CD4-positive, alpha-beta T cell (primary cell): ENCODE measurements around the gene PDCD5. TPM values are rescaled to one million over a fixed set of nuclear protein-coding genes. Genes with fewer than 3 reads are reported as not detected.

Experiments used
- ATAC-seq: fragments of 200-7000 bp; cut with Tn5 transposase; one replicate; pipeline ENCODE4 v1.10.0; 2022; ENCODE audit warnings: mild to moderate bottlenecking; ENCODE audit not compliant: poor library complexity
- CTCF ChIA-PET: fragments of 350-600 bp; sonication (Branson Sonifier 250); formaldehyde crosslinking; loops from one replicate; lab custom pipeline; 2021; ENCODE audit warnings: antibody characterized with exemption, inconsistent platforms; lab: Charles Lee
- POLR2A ChIA-PET: fragments of 350-600 bp; sonication (Branson Sonifier 250); formaldehyde crosslinking; loops from one replicate; lab custom pipeline; 2021; ENCODE audit warnings: antibody characterized with exemption, inconsistent platforms; lab: Charles Lee
- DNase-seq, 14 experiments: peaks; one replicate each; pipeline ENCODE4 v3.0.0-alpha.2; 2013 to 2020; ENCODE audit warnings: mixed read lengths in 2 of 14
- H3K27ac ChIP-seq, 2 donors: one replicate each; pipeline versions ENCODE4 v1.5.1 to v1.7.0; 2013; ENCODE audit warnings: low read length in 2 of 2, low read depth in 1 of 2, mild to moderate bottlenecking in 1 of 2
- H3K27me3 ChIP-seq, 2 experiments: 1 replicate in 1 of 2; 2 replicates in 1 of 2; pipeline versions ENCODE4 v1.6.1 to v1.7.0; 2013; ENCODE audit warnings: low read length in 2 of 2, control low read depth in 1 of 2, mild to moderate bottlenecking in 1 of 2, moderate library complexity in 1 of 2; ENCODE audit not compliant: insufficient read depth in 2 of 2, control insufficient read depth in 1 of 2
- H3K36me3 ChIP-seq: one replicate; pipeline ENCODE4 v1.6.1; 2013; ENCODE audit warnings: low read length, control low read depth; ENCODE audit not compliant: insufficient read depth
- H3K4me1 ChIP-seq: one replicate; pipeline ENCODE4 v1.6.1; 2013; ENCODE audit warnings: low read length, control low read depth; ENCODE audit not compliant: insufficient read depth
- H3K4me3 ChIP-seq: one replicate; pipeline ENCODE4 v1.5.1; 2013; ENCODE audit warnings: mild to moderate bottlenecking, low read length, moderate library complexity
- H3K9me3 ChIP-seq, 2 experiments: 1 replicate in 1 of 2; 2 replicates in 1 of 2; pipeline versions ENCODE4 v1.6.1 to v1.7.0; 2013; ENCODE audit warnings: low read length in 2 of 2, mild to moderate bottlenecking in 2 of 2, control low read depth in 1 of 2, moderate library complexity in 1 of 2; ENCODE audit not compliant: control insufficient read depth in 1 of 2, insufficient read depth in 1 of 2
- H3K27ac Mint-ChIP-seq: one replicate; pipeline ENCODE4 v1.8.0; 2020; ENCODE audit warnings: mixed read lengths
- H3K27me3 Mint-ChIP-seq: one replicate; pipeline ENCODE4 v1.8.0; 2021; ENCODE audit warnings: mixed read lengths
- H3K36me3 Mint-ChIP-seq: one replicate; pipeline ENCODE4 v1.8.0; 2021; ENCODE audit warnings: low read depth, mixed read lengths
- H3K4me1 Mint-ChIP-seq: one replicate; pipeline ENCODE4 v1.8.0; 2021; ENCODE audit warnings: low read depth, mixed read lengths
- H3K4me3 Mint-ChIP-seq: one replicate; pipeline ENCODE4 v1.8.0; 2020; ENCODE audit warnings: mild to moderate bottlenecking, mixed read lengths
- H3K9me3 Mint-ChIP-seq: one replicate; pipeline ENCODE4 v1.8.0; 2020; ENCODE audit warnings: mixed read lengths
- intact Hi-C, 2 experiments: fragments of 100-400 bp; cut with DNase I in 1 of 2; cut with micrococcal nuclease in 1 of 2; formaldehyde crosslinking; loops; one replicate each; pipeline versions ENCODE4 v1.15.1 to v1.9.0; 2023 to 2025; cut with DNase I, micrococcal nuclease
- total RNA-seq, 174 experiments: library from RNA in 2 of 174; stranded (reverse) in 2 of 174; gene quantifications; one replicate each; pipeline ENCODE4 v1.2.3 and lab custom pipeline; 2021 to 2026
- TF ChIP-seq, protein P1 (sequence below): fragments of 200-600 bp; IDR thresholded peaks from one replicate; pipeline ENCODE4 v1.8.0; 2022; ENCODE audit warnings: antibody characterized with exemption, mild to moderate bottlenecking

Gene PDCD5
- total RNA-seq, 2 experiments from 2014 or later, result 30.0 to 32.7 TPM

DNA sequence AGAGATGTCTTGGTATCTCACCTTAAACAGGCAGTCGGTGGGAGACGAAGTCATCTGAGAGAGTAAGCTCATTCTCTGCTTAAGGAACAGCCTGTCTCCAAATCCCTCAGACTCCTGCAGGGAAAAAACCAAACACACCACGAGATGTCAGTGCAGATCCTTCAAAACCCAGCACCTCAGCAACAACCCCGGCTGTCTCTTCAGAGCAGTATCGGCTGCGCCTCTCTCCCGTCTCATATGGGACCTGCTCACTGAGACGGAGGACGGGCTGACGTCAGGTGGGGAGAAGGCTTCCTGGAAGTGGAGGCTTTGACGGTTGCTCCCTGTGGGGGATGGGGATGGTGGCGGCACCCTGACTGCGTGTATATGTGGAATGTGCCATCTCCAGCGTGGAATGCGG lies 50.4 kb downstream of the PDCD5 start:
- H3K36me3 ChIP-seq, result peaks cover 52% of the 10 kb centered on the region
- no peaks in the 10 kb centered on the region for H3K9me3 ChIP-seq
- H3K27me3 ChIP-seq, result no peaks in the 10 kb centered on the region
- Mint-ChIP-seq H3K27me3 (no peaks in the 10 kb centered on the region), H3K4me1 (no peaks in the 10 kb centered on the region), H3K36me3 (peaks cover 66% of the 10 kb centered on the region), H3K4me3 (no peak overlapping the region), H3K9me3 (no peaks in the 10 kb centered on the region), H3K27ac (no peak overlapping the region)
- DNase-seq, result no peak
- TF ChIP-seq, protein P1, sequence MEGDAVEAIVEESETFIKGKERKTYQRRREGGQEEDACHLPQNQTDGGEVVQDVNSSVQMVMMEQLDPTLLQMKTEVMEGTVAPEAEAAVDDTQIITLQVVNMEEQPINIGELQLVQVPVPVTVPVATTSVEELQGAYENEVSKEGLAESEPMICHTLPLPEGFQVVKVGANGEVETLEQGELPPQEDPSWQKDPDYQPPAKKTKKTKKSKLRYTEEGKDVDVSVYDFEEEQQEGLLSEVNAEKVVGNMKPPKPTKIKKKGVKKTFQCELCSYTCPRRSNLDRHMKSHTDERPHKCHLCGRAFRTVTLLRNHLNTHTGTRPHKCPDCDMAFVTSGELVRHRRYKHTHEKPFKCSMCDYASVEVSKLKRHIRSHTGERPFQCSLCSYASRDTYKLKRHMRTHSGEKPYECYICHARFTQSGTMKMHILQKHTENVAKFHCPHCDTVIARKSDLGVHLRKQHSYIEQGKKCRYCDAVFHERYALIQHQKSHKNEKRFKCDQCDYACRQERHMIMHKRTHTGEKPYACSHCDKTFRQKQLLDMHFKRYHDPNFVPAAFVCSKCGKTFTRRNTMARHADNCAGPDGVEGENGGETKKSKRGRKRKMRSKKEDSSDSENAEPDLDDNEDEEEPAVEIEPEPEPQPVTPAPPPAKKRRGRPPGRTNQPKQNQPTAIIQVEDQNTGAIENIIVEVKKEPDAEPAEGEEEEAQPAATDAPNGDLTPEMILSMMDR, result no peak
- no peak for ATAC-seq
- no peak overlapping the region for H3K4me3 ChIP-seq
- ChIA-PET POLR2A (no interaction called here), CTCF (no interaction called here)
- intact Hi-C loops, result no loop called here
- H3K4me1 ChIP-seq, result no peaks in the 10 kb centered on the region
- no peak overlapping the region for H3K27ac ChIP-seq

Other genes starting within 250 kb of the PDCD5 start
- 10 to 100 TPM; 30.4 to 31.3 TPM for gene ZNF507, start 235.6 kb upstream of the PDCD5 start, total RNA-seq
- 1 to 10 TPM; 7.3 to 8.5 TPM for gene DPY19L3, start 175.4 kb upstream of the PDCD5 start, total RNA-seq
- 10 to 100 TPM; 16.5 to 17.6 TPM for gene ANKRD27, start 94.0 kb downstream of the PDCD5 start, total RNA-seq
- gene RGS9BP, start 94.7 kb downstream of the PDCD5 start, total RNA-seq, result under 1 TPM in 1 of 2 experiments, not detected in 1; 0.14 TPM
- 1 to 10 TPM; 7.9 to 8.2 TPM for gene NUDT19, start 110.6 kb downstream of the PDCD5 start, total RNA-seq
- gene TDRD12, start 138.6 kb downstream of the PDCD5 start, total RNA-seq, result under 1 TPM; 0.14 to 0.22 TPM